Stimulated activated CD4-positive, alpha-beta T cell treated with anti-CD3 and anti-CD28 coated beads, Interleukin-1b, Interleukin-23, amount 100 ng/mL, for 48 hours (primary cell): Measurements from ENCODE around the gene SYNGR2.

Source experiments
- DNase-seq: peaks from one replicate; pipeline ENCODE4 v3.0.0-alpha.2; 2020

Gene SYNGR2

GRCh38 chr17:78208486-78208885 lies 40.1 kb downstream of the SYNGR2 start:
- no peak for DNase-seq

- no peak for DNase-seq
Observed at GRCh38 chr17:78210111-78210510, 41.7 kb downstream of the SYNGR2 start.

- DNase-seq = no peak
Observed at GRCh38 chr17:78211032-78211431, 42.7 kb downstream of the SYNGR2 start.

GRCh38 chr17:78214016-78214705 lies 45.8 kb downstream of the SYNGR2 start, which contains the start of gene BIRC5:
Gene BIRC5 (plus strand): TSS chr17:78214253. CDS start chr17:78214317, 64 bp downstream.
- peak; percentile 92 for DNase-seq

- no peak for DNase-seq
Observed at GRCh38 chr17:78214706-78215061, 46.3 kb downstream of the SYNGR2 start.

- no peak for DNase-seq
Observed at GRCh38 chr17:78219396-78220150, 51.2 kb downstream of the SYNGR2 start.
